Subcutaneous abdominal adipose tissue (tissue), 5 donors: ENCODE measurements around the gene PRPF31.

ENCODE experiments used
- H3K27ac ChIP-seq: one replicate; pipeline ENCODE4 v1.7.0; 2013; ENCODE audit warnings: low read depth, mild to moderate bottlenecking, inconsistent platforms, low read length, moderate library complexity
- H3K27me3 ChIP-seq, 5 donors: one replicate each; pipeline ENCODE4 v1.7.0; 2013; ENCODE audit warnings: low read length in 5 of 5, inconsistent platforms in 1 of 5; ENCODE audit not compliant: control insufficient read depth in 5 of 5, insufficient read depth in 4 of 5
- H3K36me3 ChIP-seq, 5 donors: one replicate each; pipeline ENCODE4 v1.7.0; 2013; ENCODE audit warnings: low read length in 5 of 5; ENCODE audit not compliant: control insufficient read depth in 5 of 5, insufficient read depth in 5 of 5
- H3K4me1 ChIP-seq, 5 donors: one replicate each; pipeline ENCODE4 v1.7.0; 2013; ENCODE audit warnings: low read length in 5 of 5, mild to moderate bottlenecking in 3 of 5, moderate library complexity in 1 of 5; ENCODE audit not compliant: control insufficient read depth in 5 of 5, insufficient read depth in 5 of 5
- H3K4me3 ChIP-seq, 5 donors: one replicate each; pipeline ENCODE4 v1.7.0; 2013; ENCODE audit warnings: low read length in 5 of 5, low read depth in 1 of 5
- H3K9ac ChIP-seq, 5 donors: one replicate each; pipeline ENCODE4 v1.7.0; 2013; ENCODE audit warnings: low read length in 5 of 5, mild to moderate bottlenecking in 4 of 5, moderate library complexity in 3 of 5
- H3K9me3 ChIP-seq, 5 donors: one replicate each; pipeline ENCODE4 v1.7.0; 2013; ENCODE audit warnings: low read length in 5 of 5; ENCODE audit not compliant: control insufficient read depth in 5 of 5
- donor health status: healthy.
- donor health status: healthy.
- donor health status: healthy.
- donor health status: healthy.
- donor health status: healthy.

PRPF31 gene

GRCh38 chr19:54115109-54116063 is at the start of gene PRPF31, which contains the start of gene TFPT:
Gene PRPF31, plus strand, starts transcription at chr19:54115754. Its CDS starts 2,525 bp downstream, at chr19:54118279.
Gene TFPT, minus strand, starts transcription at chr19:54115657. Its CDS starts 388 bp downstream, at chr19:54115269.
- no peaks in the 10 kb centered on the region for H3K27me3 ChIP-seq
- peak within 1 kb of the TSS; percentile 21 to 98 (median 94) for H3K9ac ChIP-seq
- H3K4me3 ChIP-seq, result peak within 1 kb of the TSS; percentile 85 to 99 (median 86)
- no peaks in the 10 kb centered on the region for H3K9me3 ChIP-seq
- H3K4me1 ChIP-seq, result peaks cover 0 to 28% (median 24%) of the 10 kb centered on the region in 5 donors
- peaks cover 3 to 33% (median 27%) of the 10 kb centered on the region in 5 donors for H3K36me3 ChIP-seq
- peak within 1 kb of the TSS; percentile 85 for H3K27ac ChIP-seq

- peaks cover 0 to 8% (median 7%) of the 10 kb centered on the region in 5 donors for H3K9me3 ChIP-seq
Measured at GRCh38 chr19:54069470-54069869, 46.1 kb upstream of the PRPF31 start.

GRCh38 chr19:54073829-54074228 is 41.7 kb upstream of the PRPF31 start:
- Histone ChIP-seq H3K27ac (no peak overlapping the region), H3K4me1 (no peaks in the 10 kb centered on the region), H3K36me3 (no peaks in the 10 kb centered on the region), H3K9me3 (peaks cover 0 to 8% (median 5%) of the 10 kb centered on the region in 5 donors), H3K4me3 (no peak overlapping the region), H3K9ac (no peak overlapping the region), H3K27me3 (no peaks in the 10 kb centered on the region)

More at GRCh38 chr19:54069470-54069869, 46.1 kb upstream of the PRPF31 start:
- H3K9ac ChIP-seq, result no peak overlapping the region
- H3K4me1 ChIP-seq, result no peaks in the 10 kb centered on the region
- no peak overlapping the region for H3K27ac ChIP-seq
- no peak overlapping the region for H3K4me3 ChIP-seq
- no peaks in the 10 kb centered on the region for H3K27me3 ChIP-seq
- no peaks in the 10 kb centered on the region for H3K36me3 ChIP-seq

GRCh38 chr19:54074851-54075250 is 40.7 kb upstream of the PRPF31 start:
- no peak overlapping the region for H3K27ac ChIP-seq
- peaks cover 0 to 2% (median 0%) of the 10 kb centered on the region in 5 donors for H3K9me3 ChIP-seq
- H3K4me1 ChIP-seq, result no peaks in the 10 kb centered on the region
- H3K27me3 ChIP-seq, result no peaks in the 10 kb centered on the region
- H3K9ac ChIP-seq, result no peak overlapping the region
- no peaks in the 10 kb centered on the region for H3K36me3 ChIP-seq
- no peak overlapping the region for H3K4me3 ChIP-seq

GRCh38 chr19:54077334-54077733 is 38.2 kb upstream of the PRPF31 start:
- H3K4me1 ChIP-seq, result no peaks in the 10 kb centered on the region
- H3K36me3 ChIP-seq, result no peaks in the 10 kb centered on the region
- H3K4me3 ChIP-seq, result no peak overlapping the region
- H3K27ac ChIP-seq, result no peak overlapping the region
- H3K9ac ChIP-seq, result no peak overlapping the region
- H3K27me3 ChIP-seq, result peaks cover 0 to 2% (median 0%) of the 10 kb centered on the region in 5 donors
- peaks cover 3 to 9% (median 6%) of the 10 kb centered on the region in 5 donors for H3K9me3 ChIP-seq

- H3K4me3 ChIP-seq, result peak within 1 kb of the TSS in 2 of 5 donors; percentile 32 to 45
- no peak within 1 kb of the TSS for H3K27ac ChIP-seq
- peaks cover 3 to 14% (median 9%) of the 10 kb centered on the region in 5 donors for H3K9me3 ChIP-seq
- H3K4me1 ChIP-seq, result no peaks in the 10 kb centered on the region
- no peaks in the 10 kb centered on the region for H3K36me3 ChIP-seq
- no peak within 1 kb of the TSS for H3K9ac ChIP-seq
- H3K27me3 ChIP-seq, result peaks cover 0 to 2% (median 0%) of the 10 kb centered on the region in 5 donors
Measured at GRCh38 chr19:54081032-54081431, 34.5 kb upstream of the PRPF31 start, which contains the start of gene TARM1. Gene TARM1, minus strand, starts transcription at chr19:54081365. Its CDS starts 25 bp downstream, at chr19:54081340.

- Histone ChIP-seq H3K4me1 (no peaks in the 10 kb centered on the region), H3K36me3 (no peaks in the 10 kb centered on the region)
Measured at GRCh38 chr19:54084410-54084809, 31.1 kb upstream of the PRPF31 start.

GRCh38 chr19:54094426-54095000 is 21.0 kb upstream of the PRPF31 start:
- Histone ChIP-seq H3K4me1 (peaks cover 0 to 17% (median 13%) of the 10 kb centered on the region in 5 donors), H3K4me3 (no peak overlapping the region), H3K36me3 (no peaks in the 10 kb centered on the region), H3K27ac (no peak overlapping the region), H3K9ac (no peak overlapping the region), H3K9me3 (no peaks in the 10 kb centered on the region), H3K27me3 (peaks cover 8 to 16% (median 15%) of the 10 kb centered on the region in 5 donors)

More at GRCh38 chr19:54084410-54084809, 31.1 kb upstream of the PRPF31 start:
- Histone ChIP-seq H3K4me3 (no peak overlapping the region), H3K27me3 (peaks cover 0 to 6% (median 0%) of the 10 kb centered on the region in 5 donors), H3K9ac (no peak overlapping the region), H3K9me3 (peaks cover 3 to 14% (median 9%) of the 10 kb centered on the region in 5 donors), H3K27ac (no peak overlapping the region)

- peak overlapping the region in 4 of 5 donors; percentile 50 to 62 (median 58) for H3K4me3 ChIP-seq
- H3K9ac ChIP-seq, result peak overlapping the region in 2 of 5 donors; percentile 39 to 56
- peaks cover 0 to 17% (median 13%) of the 10 kb centered on the region in 5 donors for H3K4me1 ChIP-seq
- peaks cover 8 to 16% (median 15%) of the 10 kb centered on the region in 5 donors for H3K27me3 ChIP-seq
- no peak overlapping the region for H3K27ac ChIP-seq
- no peaks in the 10 kb centered on the region for H3K36me3 ChIP-seq
- H3K9me3 ChIP-seq, result no peaks in the 10 kb centered on the region
Measured at GRCh38 chr19:54095136-54095858, 20.3 kb upstream of the PRPF31 start.
